GM12872 (cell line): Measurements from ENCODE around the gene KDM4F.

Experiments used
- CTCF ChIP-seq: IDR thresholded peaks from 3 replicates; pipeline ENCODE4 v1.5.1; 2011; ENCODE audit warnings: low read depth, mild to moderate bottlenecking, low read length, moderate library complexity; ENCODE audit not compliant: insufficient read depth

The KDM4F gene

GRCh38 chr11:95086836-95087570, 37.8 kb downstream of the KDM4F start:
- TF ChIP-seq CTCF = no peak

GRCh38 chr11:95088946-95089619, 39.9 kb downstream of the KDM4F start:
- TF ChIP-seq CTCF = no peak

GRCh38 chr11:95089620-95090542, 40.7 kb downstream of the KDM4F start, which contains the start of gene ENDOD1:
TSS of gene ENDOD1 (plus strand) at chr11:95089846. CDS start at chr11:95089928, 82 bp downstream.
- TF ChIP-seq CTCF = 0 out of 3 replicates have a peak, but pooled peaks have one; percentile 13

DNA sequence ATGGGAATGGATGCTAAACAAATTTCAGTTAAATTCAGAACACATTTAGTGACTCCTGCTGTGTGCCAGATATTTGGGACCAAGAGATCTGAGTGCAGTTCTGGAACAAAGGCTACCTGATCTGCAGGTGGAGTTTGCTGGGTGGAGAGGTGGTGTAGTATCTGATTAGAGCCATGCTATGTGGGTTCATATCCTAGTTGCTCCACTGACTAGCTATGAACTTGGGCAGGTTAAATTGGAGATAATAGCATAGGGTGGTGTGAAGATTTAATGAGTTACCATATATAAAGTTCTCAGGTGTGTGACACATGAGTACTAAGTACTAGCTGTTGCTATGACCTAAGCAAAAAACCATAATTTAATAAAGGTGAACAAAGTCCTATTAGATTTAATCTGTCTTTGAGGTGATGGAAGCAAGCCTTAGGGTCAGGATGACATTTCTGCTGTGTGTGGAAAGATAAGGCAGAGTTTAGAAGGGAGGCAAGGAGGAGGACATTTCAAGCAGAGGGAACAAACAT, 42.5 kb downstream of the KDM4F start:
- TF ChIP-seq CTCF = no peak

DNA sequence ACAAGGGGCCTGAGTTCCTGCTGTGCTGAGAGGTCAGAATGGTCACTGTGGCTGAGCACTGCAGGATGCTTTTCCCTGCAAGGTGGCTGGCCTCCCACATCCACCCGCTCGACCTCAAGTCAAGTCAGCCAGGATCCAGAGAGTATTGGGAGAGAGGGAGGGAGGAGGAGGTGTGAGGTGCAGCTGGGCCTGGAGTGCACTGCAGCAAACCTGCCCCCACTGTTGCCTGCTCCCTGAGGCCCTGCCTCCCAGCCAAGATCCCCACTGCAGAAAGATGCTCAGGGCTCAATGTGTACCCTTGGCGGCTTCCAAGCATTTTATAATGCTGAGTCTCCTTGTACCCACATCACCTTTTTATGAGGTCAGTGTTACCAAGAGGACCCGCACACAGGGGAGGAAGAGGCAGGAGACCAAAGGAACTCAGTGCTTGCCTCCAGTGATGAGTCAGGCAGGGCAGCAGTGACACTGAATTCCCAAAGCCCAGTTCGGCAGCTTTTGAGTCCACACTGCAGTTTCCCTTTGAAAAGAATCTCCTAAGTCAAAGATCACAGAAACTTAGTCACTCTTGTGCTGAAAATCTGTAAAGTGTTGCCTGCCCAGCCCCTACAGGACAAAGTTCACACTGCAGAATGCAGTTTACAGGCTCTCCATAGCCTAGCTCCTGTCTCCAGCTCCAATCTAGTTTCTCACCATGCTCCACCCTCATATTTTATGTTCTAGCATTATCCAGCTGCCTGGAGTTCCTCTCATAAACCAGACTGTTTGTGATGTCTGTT, 43.5 kb downstream of the KDM4F start:
- TF ChIP-seq CTCF = peak; percentile 85

GRCh38 chr11:95093548-95093947, 44.3 kb downstream of the KDM4F start:
- no peak for TF ChIP-seq CTCF
